ENCODE results near the gene TMEM267.
"Not testable (repeated sequence)": the region's sequence is repeated elsewhere in the genome, so short reads cannot be mapped to it uniquely, and the experiment has no call there.

TMEM267 gene

GRCh38 chr5:43483298-43484105 is at the start of gene TMEM267:
Gene TMEM267 (minus strand): TSS chr5:43483865. CDS start chr5:43453969, 29,896 bp downstream.
- WGBS (ENCODE audit: insufficient coverage, insufficient read length), result no CpG with 5 or more reads among the region's 62 CpGs
- H3K9me3 ChIP-seq (ENCODE audit: control insufficient read depth, insufficient read depth, low read length), result no peaks in the 10 kb centered on the region
- DNase-seq (ENCODE audit: low read depth, low spot score), result peak; percentile 72
- peak within 1 kb of the TSS; percentile 90; the same call in 1 of the 2 replicates for H3K4me3 ChIP-seq (ENCODE audit: low read length)
- H3K36me3 ChIP-seq (ENCODE audit: control insufficient read depth, insufficient read depth, low read length), result no peaks in the 10 kb centered on the region
- H3K27ac ChIP-seq (ENCODE audit: low read length), result no peak within 1 kb of the TSS
- H3K4me1 ChIP-seq (ENCODE audit: control insufficient read depth, insufficient read depth, low read length), result no peaks in the 10 kb centered on the region
- no peaks in the 10 kb centered on the region for H3K27me3 ChIP-seq (ENCODE audit: control insufficient read depth, insufficient read depth, low read length)

GRCh38 chr5:43530648-43531047 is 47.0 kb upstream of the TMEM267 start:
- no peak for DNase-seq (ENCODE audit: low read depth, low spot score)
- Histone ChIP-seq H3K9me3 (ENCODE audit: control insufficient read depth, insufficient read depth, low read length) (no peaks in the 10 kb centered on the region), H3K4me1 (ENCODE audit: control insufficient read depth, insufficient read depth, low read length) (no peaks in the 10 kb centered on the region), H3K4me3 (ENCODE audit: low read length) (no peak overlapping the region), H3K36me3 (ENCODE audit: control insufficient read depth, insufficient read depth, low read length) (peaks cover 13% of the 10 kb centered on the region; the same call in 1 of the 2 replicates), H3K27ac (ENCODE audit: low read length) (no peak overlapping the region), H3K27me3 (ENCODE audit: control insufficient read depth, insufficient read depth, low read length) (no peaks in the 10 kb centered on the region)
- WGBS (ENCODE audit: insufficient coverage, insufficient read length), result no CpG with 5 or more reads among the region's 2 CpGs

- Histone ChIP-seq H3K4me3 (ENCODE audit: low read length) (no peak overlapping the region), H3K36me3 (ENCODE audit: control insufficient read depth, insufficient read depth, low read length) (peaks cover 4% of the 10 kb centered on the region; the same call in 1 of the 2 replicates), H3K27me3 (ENCODE audit: control insufficient read depth, insufficient read depth, low read length) (no peaks in the 10 kb centered on the region), H3K4me1 (ENCODE audit: control insufficient read depth, insufficient read depth, low read length) (no peaks in the 10 kb centered on the region), H3K27ac (ENCODE audit: low read length) (no peak overlapping the region), H3K9me3 (ENCODE audit: control insufficient read depth, insufficient read depth, low read length) (no peaks in the 10 kb centered on the region)
- DNase-seq (ENCODE audit: low read depth, low spot score), result no peak
- no CpG with 5 or more reads among the region's 2 CpGs for WGBS (ENCODE audit: insufficient coverage, insufficient read length)
These were observed 40.0 kb upstream of the TMEM267 start for GRCh38 chr5:43523662-43524072.

- no peak overlapping the region for H3K27ac ChIP-seq (ENCODE audit: low read length)
- no peak for DNase-seq (ENCODE audit: low read depth, low spot score)
- H3K4me3 ChIP-seq (ENCODE audit: low read length), result no peak overlapping the region
- no peaks in the 10 kb centered on the region for H3K9me3 ChIP-seq (ENCODE audit: control insufficient read depth, insufficient read depth, low read length)
- WGBS (ENCODE audit: insufficient coverage, insufficient read length), result no CpG with 5 or more reads among the region's 1 CpG
- no peaks in the 10 kb centered on the region; the same call in 1 of the 2 replicates for H3K36me3 ChIP-seq (ENCODE audit: control insufficient read depth, insufficient read depth, low read length)
- no peaks in the 10 kb centered on the region for H3K4me1 ChIP-seq (ENCODE audit: control insufficient read depth, insufficient read depth, low read length)
- H3K27me3 ChIP-seq (ENCODE audit: control insufficient read depth, insufficient read depth, low read length), result no peaks in the 10 kb centered on the region
These were observed 37.0 kb upstream of the TMEM267 start for GRCh38 chr5:43520615-43521014.

- Histone ChIP-seq H3K27me3 (ENCODE audit: control insufficient read depth, insufficient read depth, low read length) (no peaks in the 10 kb centered on the region), H3K9me3 (ENCODE audit: control insufficient read depth, insufficient read depth, low read length) (no peaks in the 10 kb centered on the region), H3K27ac (ENCODE audit: low read length) (no peak overlapping the region), H3K4me3 (ENCODE audit: low read length) (no peak overlapping the region; the same call in 1 of the 2 replicates), H3K36me3 (ENCODE audit: control insufficient read depth, insufficient read depth, low read length) (no peaks in the 10 kb centered on the region), H3K4me1 (ENCODE audit: control insufficient read depth, insufficient read depth, low read length) (no peaks in the 10 kb centered on the region)
- WGBS (ENCODE audit: insufficient coverage, insufficient read length), result no CpG with 5 or more reads among the region's 1 CpG
- DNase-seq (ENCODE audit: low read depth, low spot score), result no peak
These were observed 32.0 kb upstream of the TMEM267 start for GRCh38 chr5:43515678-43516048.

GRCh38 chr5:43514816-43515677 is 31.4 kb upstream of the TMEM267 start, which contains the start of gene C5orf34:
Gene C5orf34 (minus strand): TSS chr5:43515148. CDS start chr5:43509339, 5,809 bp downstream.
- no peaks in the 10 kb centered on the region for H3K4me1 ChIP-seq (ENCODE audit: control insufficient read depth, insufficient read depth, low read length)
- H3K36me3 ChIP-seq (ENCODE audit: control insufficient read depth, insufficient read depth, low read length), result no peaks in the 10 kb centered on the region
- WGBS (ENCODE audit: insufficient coverage, insufficient read length), result no CpG with 5 or more reads among the region's 35 CpGs
- no peaks in the 10 kb centered on the region for H3K9me3 ChIP-seq (ENCODE audit: control insufficient read depth, insufficient read depth, low read length)
- peak within 1 kb of the TSS; percentile 61; the same call in 1 of the 2 replicates for H3K4me3 ChIP-seq (ENCODE audit: low read length)
- peak; percentile 76 for DNase-seq (ENCODE audit: low read depth, low spot score)
- H3K27ac ChIP-seq (ENCODE audit: low read length), result no peak within 1 kb of the TSS
- H3K27me3 ChIP-seq (ENCODE audit: control insufficient read depth, insufficient read depth, low read length), result no peaks in the 10 kb centered on the region

GRCh38 chr5:43514471-43514815 is 30.8 kb upstream of the TMEM267 start:
- WGBS (ENCODE audit: insufficient coverage, insufficient read length), result no CpG with 5 or more reads among the region's 6 CpGs
- Histone ChIP-seq H3K4me1 (ENCODE audit: control insufficient read depth, insufficient read depth, low read length) (no peaks in the 10 kb centered on the region), H3K4me3 (ENCODE audit: low read length) (peak overlapping the region; percentile 61; the same call in 1 of the 2 replicates), H3K36me3 (ENCODE audit: control insufficient read depth, insufficient read depth, low read length) (no peaks in the 10 kb centered on the region), H3K27ac (ENCODE audit: low read length) (no peak overlapping the region), H3K27me3 (ENCODE audit: control insufficient read depth, insufficient read depth, low read length) (no peaks in the 10 kb centered on the region), H3K9me3 (ENCODE audit: control insufficient read depth, insufficient read depth, low read length) (no peaks in the 10 kb centered on the region)
- DNase-seq (ENCODE audit: low read depth, low spot score), result no peak

GRCh38 chr5:43514025-43514424 is 30.4 kb upstream of the TMEM267 start:
- Histone ChIP-seq H3K9me3 (ENCODE audit: control insufficient read depth, insufficient read depth, low read length) (no peaks in the 10 kb centered on the region), H3K27me3 (ENCODE audit: control insufficient read depth, insufficient read depth, low read length) (no peaks in the 10 kb centered on the region), H3K4me1 (ENCODE audit: control insufficient read depth, insufficient read depth, low read length) (no peaks in the 10 kb centered on the region), H3K27ac (ENCODE audit: low read length) (no peak overlapping the region), H3K36me3 (ENCODE audit: control insufficient read depth, insufficient read depth, low read length) (no peaks in the 10 kb centered on the region), H3K4me3 (ENCODE audit: low read length) (peak overlapping the region; percentile 61; the same call in 1 of the 2 replicates)
- DNase-seq (ENCODE audit: low read depth, low spot score), result no peak
- WGBS (ENCODE audit: insufficient coverage, insufficient read length), result no CpG with 5 or more reads among the region's 4 CpGs

GRCh38 chr5:43511062-43511461 is 27.4 kb upstream of the TMEM267 start:
- not testable (repeated sequence) for H3K4me3 ChIP-seq (ENCODE audit: low read length); DNase-seq (ENCODE audit: low read depth, low spot score); H3K27ac ChIP-seq (ENCODE audit: low read length); H3K36me3 ChIP-seq (ENCODE audit: control insufficient read depth, insufficient read depth, low read length); H3K27me3 ChIP-seq (ENCODE audit: control insufficient read depth, insufficient read depth, low read length); H3K9me3 ChIP-seq (ENCODE audit: control insufficient read depth, insufficient read depth, low read length); H3K4me1 ChIP-seq (ENCODE audit: control insufficient read depth, insufficient read depth, low read length)
- no CpG with 5 or more reads among the region's 36 CpGs for WGBS (ENCODE audit: insufficient coverage, insufficient read length)

- Histone ChIP-seq H3K27me3 (ENCODE audit: control insufficient read depth, insufficient read depth, low read length) (no peaks in the 10 kb centered on the region), H3K4me1 (ENCODE audit: control insufficient read depth, insufficient read depth, low read length) (no peaks in the 10 kb centered on the region), H3K4me3 (ENCODE audit: low read length) (no peak overlapping the region), H3K27ac (ENCODE audit: low read length) (no peak overlapping the region), H3K36me3 (ENCODE audit: control insufficient read depth, insufficient read depth, low read length) (no peaks in the 10 kb centered on the region; the same call in 1 of the 2 replicates), H3K9me3 (ENCODE audit: control insufficient read depth, insufficient read depth, low read length) (no peaks in the 10 kb centered on the region)
- no CpG with 5 or more reads among the region's 2 CpGs for WGBS (ENCODE audit: insufficient coverage, insufficient read length)
- DNase-seq (ENCODE audit: low read depth, low spot score), result no peak
These were observed 14.9 kb upstream of the TMEM267 start for GRCh38 chr5:43498581-43498980.

All from iPS DF 6.9 (cell line).